SK-N-SH (cell line): ENCODE measurements around the gene WDR5B.

Experiments used
- ELF1 ChIP-seq: IDR thresholded peaks from 2 replicates; pipeline ENCODE4 v1.4.0; 2012
- EP300 ChIP-seq, 2 experiments: IDR thresholded peaks; 2 replicates each; pipeline versions ENCODE4 v1.4.0 to v1.6.1; 2012; ENCODE audit warnings: borderline replicate concordance in 1 of 2, low read depth in 1 of 2, low read length in 1 of 2
- FOXJ3 ChIP-seq: sonication (generic); formaldehyde crosslinking; IDR thresholded peaks from 2 replicates; pipeline ENCODE4 v1.5.1; 2020; ENCODE audit warnings: mild to moderate bottlenecking, missing genetic modification reagents
- JUND ChIP-seq: IDR thresholded peaks from 2 replicates; pipeline ENCODE4 v1.4.0; 2012
- TAF1 ChIP-seq: IDR thresholded peaks from 2 replicates; pipeline ENCODE4 v1.6.1; 2012; ENCODE audit warnings: low read depth, mild to moderate bottlenecking, low read length, moderate library complexity, borderline replicate concordance
- TF ChIP-seq, protein P1 (sequence below): fragments of 200-600 bp; sonication (generic); IDR thresholded peaks from 2 replicates; pipeline ENCODE4 v1.6.1; 2017; ENCODE audit warnings: antibody characterized with exemption, mild to moderate bottlenecking, moderate library complexity
- TF ChIP-seq, protein P2 (sequence below): IDR thresholded peaks from 2 replicates; pipeline ENCODE4 v1.4.0; 2012; ENCODE audit warnings: low read depth, borderline replicate concordance
- TF ChIP-seq, protein P3 (sequence below): IDR thresholded peaks from 2 replicates; pipeline ENCODE4 v1.4.0; 2012; ENCODE audit warnings: low read depth
- TF ChIP-seq, protein P4 (sequence below): IDR thresholded peaks from 2 replicates; pipeline ENCODE4 v1.6.1; 2012; ENCODE audit warnings: mild to moderate bottlenecking, low read depth, low read length, moderate library complexity

DNA sequence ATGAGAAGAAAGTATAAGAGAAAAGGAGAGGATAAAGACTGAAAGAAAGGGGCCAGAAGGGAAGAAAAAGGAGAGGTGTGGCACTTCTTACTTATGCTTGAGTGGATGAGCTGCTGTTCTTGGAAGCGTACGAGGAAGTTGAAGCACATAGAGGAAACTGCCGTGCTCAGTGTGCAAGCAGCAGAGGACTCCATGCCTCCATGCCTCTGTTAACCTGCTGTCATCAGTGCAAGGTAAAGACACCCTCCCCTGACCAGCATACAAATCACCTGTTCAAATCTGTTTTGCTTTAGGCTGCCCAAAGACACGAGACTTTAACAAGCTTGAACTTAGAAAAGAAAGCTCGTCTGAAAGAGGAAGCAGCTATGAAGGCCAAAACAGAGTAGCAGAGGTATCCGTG lies 6.4 kb downstream of the WDR5B start:
- TF ChIP-seq, protein P1, sequence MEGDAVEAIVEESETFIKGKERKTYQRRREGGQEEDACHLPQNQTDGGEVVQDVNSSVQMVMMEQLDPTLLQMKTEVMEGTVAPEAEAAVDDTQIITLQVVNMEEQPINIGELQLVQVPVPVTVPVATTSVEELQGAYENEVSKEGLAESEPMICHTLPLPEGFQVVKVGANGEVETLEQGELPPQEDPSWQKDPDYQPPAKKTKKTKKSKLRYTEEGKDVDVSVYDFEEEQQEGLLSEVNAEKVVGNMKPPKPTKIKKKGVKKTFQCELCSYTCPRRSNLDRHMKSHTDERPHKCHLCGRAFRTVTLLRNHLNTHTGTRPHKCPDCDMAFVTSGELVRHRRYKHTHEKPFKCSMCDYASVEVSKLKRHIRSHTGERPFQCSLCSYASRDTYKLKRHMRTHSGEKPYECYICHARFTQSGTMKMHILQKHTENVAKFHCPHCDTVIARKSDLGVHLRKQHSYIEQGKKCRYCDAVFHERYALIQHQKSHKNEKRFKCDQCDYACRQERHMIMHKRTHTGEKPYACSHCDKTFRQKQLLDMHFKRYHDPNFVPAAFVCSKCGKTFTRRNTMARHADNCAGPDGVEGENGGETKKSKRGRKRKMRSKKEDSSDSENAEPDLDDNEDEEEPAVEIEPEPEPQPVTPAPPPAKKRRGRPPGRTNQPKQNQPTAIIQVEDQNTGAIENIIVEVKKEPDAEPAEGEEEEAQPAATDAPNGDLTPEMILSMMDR = no peak
- TF ChIP-seq, protein P2, sequence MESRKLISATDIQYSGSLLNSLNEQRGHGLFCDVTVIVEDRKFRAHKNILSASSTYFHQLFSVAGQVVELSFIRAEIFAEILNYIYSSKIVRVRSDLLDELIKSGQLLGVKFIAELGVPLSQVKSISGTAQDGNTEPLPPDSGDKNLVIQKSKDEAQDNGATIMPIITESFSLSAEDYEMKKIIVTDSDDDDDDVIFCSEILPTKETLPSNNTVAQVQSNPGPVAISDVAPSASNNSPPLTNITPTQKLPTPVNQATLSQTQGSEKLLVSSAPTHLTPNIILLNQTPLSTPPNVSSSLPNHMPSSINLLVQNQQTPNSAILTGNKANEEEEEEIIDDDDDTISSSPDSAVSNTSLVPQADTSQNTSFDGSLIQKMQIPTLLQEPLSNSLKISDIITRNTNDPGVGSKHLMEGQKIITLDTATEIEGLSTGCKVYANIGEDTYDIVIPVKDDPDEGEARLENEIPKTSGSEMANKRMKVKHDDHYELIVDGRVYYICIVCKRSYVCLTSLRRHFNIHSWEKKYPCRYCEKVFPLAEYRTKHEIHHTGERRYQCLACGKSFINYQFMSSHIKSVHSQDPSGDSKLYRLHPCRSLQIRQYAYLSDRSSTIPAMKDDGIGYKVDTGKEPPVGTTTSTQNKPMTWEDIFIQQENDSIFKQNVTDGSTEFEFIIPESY = no peak
- TF ChIP-seq TAF1 (no peak), FOXJ3 (CRISPR knock-in tag) (no peak), EP300 (IDR thresholded peaks at IDR 0.05; ENCODE audit: borderline replicate concordance in 1 of 2, low read depth in 1 of 2, low read length in 1 of 2) (no peak), ELF1 (no peak), JUND (no peak)
- TF ChIP-seq, protein P3, sequence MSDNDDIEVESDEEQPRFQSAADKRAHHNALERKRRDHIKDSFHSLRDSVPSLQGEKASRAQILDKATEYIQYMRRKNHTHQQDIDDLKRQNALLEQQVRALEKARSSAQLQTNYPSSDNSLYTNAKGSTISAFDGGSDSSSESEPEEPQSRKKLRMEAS = no peak
- TF ChIP-seq, protein P4, sequence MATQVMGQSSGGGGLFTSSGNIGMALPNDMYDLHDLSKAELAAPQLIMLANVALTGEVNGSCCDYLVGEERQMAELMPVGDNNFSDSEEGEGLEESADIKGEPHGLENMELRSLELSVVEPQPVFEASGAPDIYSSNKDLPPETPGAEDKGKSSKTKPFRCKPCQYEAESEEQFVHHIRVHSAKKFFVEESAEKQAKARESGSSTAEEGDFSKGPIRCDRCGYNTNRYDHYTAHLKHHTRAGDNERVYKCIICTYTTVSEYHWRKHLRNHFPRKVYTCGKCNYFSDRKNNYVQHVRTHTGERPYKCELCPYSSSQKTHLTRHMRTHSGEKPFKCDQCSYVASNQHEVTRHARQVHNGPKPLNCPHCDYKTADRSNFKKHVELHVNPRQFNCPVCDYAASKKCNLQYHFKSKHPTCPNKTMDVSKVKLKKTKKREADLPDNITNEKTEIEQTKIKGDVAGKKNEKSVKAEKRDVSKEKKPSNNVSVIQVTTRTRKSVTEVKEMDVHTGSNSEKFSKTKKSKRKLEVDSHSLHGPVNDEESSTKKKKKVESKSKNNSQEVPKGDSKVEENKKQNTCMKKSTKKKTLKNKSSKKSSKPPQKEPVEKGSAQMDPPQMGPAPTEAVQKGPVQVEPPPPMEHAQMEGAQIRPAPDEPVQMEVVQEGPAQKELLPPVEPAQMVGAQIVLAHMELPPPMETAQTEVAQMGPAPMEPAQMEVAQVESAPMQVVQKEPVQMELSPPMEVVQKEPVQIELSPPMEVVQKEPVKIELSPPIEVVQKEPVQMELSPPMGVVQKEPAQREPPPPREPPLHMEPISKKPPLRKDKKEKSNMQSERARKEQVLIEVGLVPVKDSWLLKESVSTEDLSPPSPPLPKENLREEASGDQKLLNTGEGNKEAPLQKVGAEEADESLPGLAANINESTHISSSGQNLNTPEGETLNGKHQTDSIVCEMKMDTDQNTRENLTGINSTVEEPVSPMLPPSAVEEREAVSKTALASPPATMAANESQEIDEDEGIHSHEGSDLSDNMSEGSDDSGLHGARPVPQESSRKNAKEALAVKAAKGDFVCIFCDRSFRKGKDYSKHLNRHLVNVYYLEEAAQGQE = no peak
